Esophagus squamous epithelium (tissue), 5 donors: ENCODE results near the gene PLCB1. TPM values are rescaled to one million over a fixed set of nuclear protein-coding genes. Genes with fewer than 3 reads are reported as not detected.

Source experiments
- DNase-seq: peaks from one replicate; lab custom pipeline; 2025; lab: John Stamatoyannopoulos, UW
- H3K27ac ChIP-seq, 4 donors: fragments of 200-600 bp; sonication (generic); one replicate each; pipeline ENCODE4 v1.5.1; 2016 to 2019; ENCODE audit warnings: mild to moderate bottlenecking in 1 of 4
- H3K27me3 ChIP-seq, 4 donors: fragments of 200-600 bp; sonication (generic); 1 replicate in 3 of 4; 2 replicates in 1 of 4; pipeline versions ENCODE4 v1.5.1 to v1.6.0; 2017 to 2021; ENCODE audit warnings: antibody characterized with exemption in 1 of 4
- H3K36me3 ChIP-seq, 3 donors: fragments of 200-600 bp; sonication (generic); one replicate each; pipeline ENCODE4 v1.5.1; 2016 to 2019
- H3K4me1 ChIP-seq, 3 donors: fragments of 200-600 bp; sonication (generic); one replicate each; pipeline ENCODE4 v1.5.1; 2017 to 2019
- H3K4me3 ChIP-seq, 4 donors: fragments of 200-600 bp; sonication (generic); 1 replicate in 3 of 4; 2 replicates in 1 of 4; pipeline ENCODE4 v1.5.1; 2016 to 2019; ENCODE audit warnings: mild to moderate bottlenecking in 2 of 4, moderate library complexity in 1 of 4
- H3K9me3 ChIP-seq, 3 donors: fragments of 200-600 bp; sonication (generic); one replicate each; pipeline ENCODE4 v1.5.1; 2016 to 2019
- CTCF ChIP-seq, 6 experiments: fragments of 450-650 bp in 4 of 6; fragments of 200-600 bp in 2 of 6; sonication (generic) in 2 of 6; IDR thresholded peaks; one replicate each; pipeline ENCODE4 v1.5.1; 2016 to 2019; ENCODE audit warnings: antibody characterized with exemption in 6 of 6, mild to moderate bottlenecking in 4 of 6, moderate library complexity in 4 of 6
- POLR2A ChIP-seq, 4 donors: fragments of 450-650 bp; IDR thresholded peaks; one replicate each; pipeline ENCODE4 v1.6.1; 2017; ENCODE audit warnings: antibody characterized with exemption in 4 of 4, mild to moderate bottlenecking in 4 of 4, moderate library complexity in 3 of 4
- WGBS, 2 donors: methylation state at CpG; one replicate each; pipeline ENCODE4 v1.1.5; 2018; 5-methylcytosine and 5-hydroxymethylcytosine counted together
- intact Hi-C: fragments of 100-400 bp; cut with DNase I; formaldehyde crosslinking; loops from one replicate; pipeline ENCODE4 v1.15.0; 2022
- total RNA-seq, 4 donors: library from RNA; depleted of rRNA; stranded (reverse); fragments of >200 nt; gene quantifications; one replicate each; pipeline ENCODE4 v1.1.0, GENCODE V29; 2016
- donor health status: DM: yes; HTN: yes; CAD: no.

Gene PLCB1
- total RNA-seq, 4 donors from 2014 or later, result 1.9 to 20.4 (median 5.0) TPM

- Histone ChIP-seq H3K4me1 (peaks cover 0 to 8% (median 0%) of the 10 kb centered on the region in 3 donors), H3K27me3 (no peaks in the 10 kb centered on the region), H3K9me3 (no peaks in the 10 kb centered on the region), H3K36me3 (no peaks in the 10 kb centered on the region), H3K27ac (no peak overlapping the region), H3K4me3 (no peak overlapping the region)
- intact Hi-C loops, result no loop called here
- no peak for DNase-seq
- TF ChIP-seq POLR2A (IDR thresholded peaks at IDR 0.05) (no peak), CTCF (IDR thresholded peaks at IDR 0.05) (no peak)
- WGBS, 2 donors, result 82 to 90% methylated on average over 4 of the region's 4 CpGs
Observed at GRCh38 chr20:8163543-8163942, 31.5 kb downstream of the PLCB1 start.

GRCh38 chr20:8166730-8167129, 34.7 kb downstream of the PLCB1 start:
- Histone ChIP-seq H3K9me3 (no peaks in the 10 kb centered on the region), H3K27ac (no peak overlapping the region), H3K27me3 (no peaks in the 10 kb centered on the region), H3K4me1 (peaks cover 0 to under 1% (median 0%) of the 10 kb centered on the region in 3 donors), H3K4me3 (no peak overlapping the region), H3K36me3 (no peaks in the 10 kb centered on the region)
- intact Hi-C loops, result no loop called here
- WGBS, 2 donors, result 82 to 89% methylated on average over 7 of the region's 7 CpGs
- TF ChIP-seq CTCF (IDR thresholded peaks at IDR 0.05) (no peak), POLR2A (IDR thresholded peaks at IDR 0.05) (no peak)
- DNase-seq, result no peak

GRCh38 chr20:8168785-8169288, 36.8 kb downstream of the PLCB1 start:
- no peak for TF ChIP-seq POLR2A (IDR thresholded peaks at IDR 0.05)
- TF ChIP-seq CTCF (IDR thresholded peaks at IDR 0.05), result no peak
- Histone ChIP-seq H3K27ac (no peak overlapping the region), H3K4me1 (no peaks in the 10 kb centered on the region), H3K27me3 (no peaks in the 10 kb centered on the region), H3K4me3 (no peak overlapping the region), H3K9me3 (no peaks in the 10 kb centered on the region), H3K36me3 (no peaks in the 10 kb centered on the region)
- intact Hi-C loops, result no loop called here
- DNase-seq, result no peak
- WGBS, 2 donors, result 81 to 85% methylated on average over 3 of the region's 3 CpGs

- no peak overlapping the region for H3K4me3 ChIP-seq
- TF ChIP-seq CTCF (IDR thresholded peaks at IDR 0.05) (no peak), POLR2A (IDR thresholded peaks at IDR 0.05) (no peak)
- no peak for DNase-seq
- H3K36me3 ChIP-seq, result no peaks in the 10 kb centered on the region
- H3K27me3 ChIP-seq, result no peaks in the 10 kb centered on the region
- no peaks in the 10 kb centered on the region for H3K4me1 ChIP-seq
- intact Hi-C loops, result no loop called here
- 58 to 61% methylated on average over 1 of the region's 1 CpG for WGBS, 2 donors
- no peak overlapping the region for H3K27ac ChIP-seq
- H3K9me3 ChIP-seq, result no peaks in the 10 kb centered on the region
Observed at GRCh38 chr20:8170921-8171320, 38.9 kb downstream of the PLCB1 start.

- Histone ChIP-seq H3K27me3 (no peaks in the 10 kb centered on the region), H3K27ac (no peak overlapping the region), H3K9me3 (no peaks in the 10 kb centered on the region), H3K4me1 (no peaks in the 10 kb centered on the region), H3K36me3 (no peaks in the 10 kb centered on the region), H3K4me3 (no peak overlapping the region)
- TF ChIP-seq CTCF (IDR thresholded peaks at IDR 0.05), result no peak
- intact Hi-C loops, result no loop called here
- WGBS, 2 donors, result 70 to 82% methylated on average over 2 of the region's 2 CpGs
- no peak for DNase-seq
Observed at GRCh38 chr20:8172191-8172590, 40.1 kb downstream of the PLCB1 start.
